K562 (cell line): ENCODE measurements around the gene ATG4D.

Source experiments
- C11orf30 ChIP-seq: fragments of 450-650 bp; IDR thresholded peaks from 2 replicates; pipeline ENCODE4 v1.6.1; 2016; ENCODE audit warnings: low read depth, mild to moderate bottlenecking
- NCOA1 ChIP-seq: fragments of 450-650 bp; IDR thresholded peaks from 2 replicates; pipeline ENCODE4 v1.6.1; 2016; ENCODE audit warnings: low read depth
- SETDB1 ChIP-seq: IDR thresholded peaks from one replicate; pipeline ENCODE4 v1.6.1; 2012; ENCODE audit warnings: low read length, control low read depth, inconsistent platforms
- TCF7 ChIP-seq: sonication (generic); IDR thresholded peaks from 2 replicates; pipeline ENCODE4 v1.6.1; 2016; ENCODE audit warnings: antibody characterized with exemption, borderline replicate concordance
- ZNF232 ChIP-seq: sonication (generic); formaldehyde crosslinking; IDR thresholded peaks from 2 replicates; pipeline ENCODE4 v1.8.0; 2022; ENCODE audit warnings: mild to moderate bottlenecking, missing genetic modification reagents

GRCh38 chr19:10520652-10521318 is 22.9 kb upstream of the ATG4D start:
- no peak for TF ChIP-seq SETDB1
- TF ChIP-seq NCOA1, result no peak
- TF ChIP-seq C11orf30, result no peak
- TF ChIP-seq TCF7, result no peak
- TF ChIP-seq ZNF232 (CRISPR knock-in tag), result no peak
